ENCODE measurements around the gene IQSEC1. TPM values are rescaled to one million over a fixed set of nuclear protein-coding genes. Genes with fewer than 3 reads are reported as not detected.

IQSEC1 gene
- total and polyA plus RNA-seq, 7 donors: 2.5 to 39.1 (median 23.9) TPM

GRCh38 chr3:13045904-13046568, 27.2 kb downstream of the IQSEC1 start:
- Histone ChIP-seq H3K4me3 (no peak overlapping the region), H3K36me3 (no peaks in the 10 kb centered on the region), H3K9me3 (no peaks in the 10 kb centered on the region), H3K27ac (no peak overlapping the region), H3K27me3 (no peaks in the 10 kb centered on the region), H3K4me1 (no peaks in the 10 kb centered on the region)
- TF ChIP-seq POLR2A (IDR thresholded peaks at IDR 0.05) (no peak), POLR2AphosphoS5 (IDR thresholded peaks at IDR 0.05) (no peak), CTCF (IDR thresholded peaks at IDR 0.05) (no peak), EP300 (IDR thresholded peaks at IDR 0.05) (no peak)
- DNase-seq: no peak
- intact Hi-C loops (cut with DNase I): no loop called here
- 55 to 73% methylated on average over 22 of the region's 22 CpGs for WGBS, 2 donors

GRCh38 chr3:13045241-13045903, 27.9 kb downstream of the IQSEC1 start:
- Histone ChIP-seq H3K36me3 (no peaks in the 10 kb centered on the region), H3K27ac (no peak overlapping the region), H3K4me3 (no peak overlapping the region), H3K4me1 (no peaks in the 10 kb centered on the region), H3K9me3 (no peaks in the 10 kb centered on the region), H3K27me3 (no peaks in the 10 kb centered on the region)
- intact Hi-C loops (cut with DNase I): no loop called here
- 80 to 82% methylated on average over 16 of the region's 16 CpGs for WGBS, 2 donors
- TF ChIP-seq CTCF (IDR thresholded peaks at IDR 0.05): no peak
- DNase-seq: no peak

DNA sequence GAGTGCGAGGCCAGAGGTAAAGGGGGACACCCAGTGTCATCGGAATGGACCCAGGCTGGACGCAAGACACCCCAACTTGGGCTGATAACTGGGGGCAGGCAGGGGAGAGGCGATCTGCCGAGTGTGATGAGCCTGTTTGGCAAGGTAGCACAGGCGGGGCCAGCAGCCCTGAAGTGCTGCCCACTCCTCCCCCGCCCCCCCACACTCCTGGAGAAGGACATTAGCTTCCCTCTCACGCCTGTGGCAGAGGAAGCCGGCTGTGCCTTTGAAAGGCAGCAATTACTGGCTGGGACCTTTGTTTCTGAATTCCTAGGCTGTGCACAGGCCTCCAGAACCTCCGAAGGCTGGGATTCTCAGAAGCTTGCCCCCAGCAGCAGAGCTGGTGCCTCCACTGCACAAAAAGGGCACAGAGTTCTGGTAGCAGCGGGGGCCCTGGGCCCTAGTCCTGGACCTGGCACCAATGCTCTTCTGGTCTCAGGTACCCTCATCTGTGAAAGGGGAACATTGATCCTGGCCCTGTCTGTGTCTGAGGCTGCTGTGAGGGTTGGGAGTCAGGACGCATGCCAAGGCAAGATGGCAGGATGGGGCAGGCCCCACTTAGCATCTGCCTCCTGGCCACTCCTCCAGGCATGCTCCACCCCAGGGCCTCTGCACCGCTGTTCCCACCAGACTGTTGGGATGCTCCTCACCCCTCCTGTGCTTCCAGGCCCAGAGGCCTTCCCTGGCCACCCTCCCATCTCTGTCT, 28.6 kb downstream of the IQSEC1 start:
- 67 to 85% methylated on average over 13 of the region's 13 CpGs for WGBS, 2 donors
- DNase-seq: no peak
- no peaks in the 10 kb centered on the region for H3K36me3 ChIP-seq

GRCh38 chr3:13043656-13044055, 29.6 kb downstream of the IQSEC1 start:
- Histone ChIP-seq H3K9me3 (no peaks in the 10 kb centered on the region), H3K4me1 (no peaks in the 10 kb centered on the region), H3K27ac (no peak overlapping the region), H3K27me3 (no peaks in the 10 kb centered on the region), H3K4me3 (no peak overlapping the region), H3K36me3 (no peaks in the 10 kb centered on the region)
- intact Hi-C loops (cut with DNase I): no loop called here
- WGBS, 2 donors: 80 to 88% methylated on average over 9 of the region's 9 CpGs
- DNase-seq: no peak
- TF ChIP-seq POLR2A (IDR thresholded peaks at IDR 0.05) (no peak), EP300 (IDR thresholded peaks at IDR 0.05) (no peak), CTCF (IDR thresholded peaks at IDR 0.05) (no peak), POLR2AphosphoS5 (IDR thresholded peaks at IDR 0.05) (no peak)

More for the DNA sequence above, 28.6 kb downstream of the IQSEC1 start:
- no peak overlapping the region for H3K27ac ChIP-seq
- H3K4me1 ChIP-seq: no peaks in the 10 kb centered on the region
- H3K27me3 ChIP-seq: no peaks in the 10 kb centered on the region
- intact Hi-C loops (cut with DNase I): no loop called here
- no peak for TF ChIP-seq POLR2AphosphoS5 (IDR thresholded peaks at IDR 0.05)
- no peak for TF ChIP-seq CTCF (IDR thresholded peaks at IDR 0.05)
- TF ChIP-seq POLR2A (IDR thresholded peaks at IDR 0.05): no peak
- no peak for TF ChIP-seq EP300 (IDR thresholded peaks at IDR 0.05)
- no peaks in the 10 kb centered on the region for H3K9me3 ChIP-seq
- H3K4me3 ChIP-seq: no peak overlapping the region

Measured in sigmoid colon (tissue), 7 donors.